Calu3 (cell line): ENCODE measurements around the gene CSF3R. TPM values are rescaled to one million over a fixed set of nuclear protein-coding genes. Genes with fewer than 3 reads are reported as not detected.

Experiments used
- BruUV-seq: library from RNA; stranded (reverse); fragments of 400-500 nt; replicated peaks from 2 replicates; lab custom pipeline; 2021; lab: Mats Ljungman, UMichigan
- CTCF ChIA-PET: fragments of 300-600 bp; sonication (Branson Sonifier 250); formaldehyde crosslinking; loops from one replicate; lab custom pipeline; 2022; ENCODE audit warnings: antibody characterized with exemption; lab: Charles Lee
- DNase-seq: peaks from one replicate; pipeline ENCODE4 v3.0.0; 2022
- H3K27ac Mint-ChIP-seq: one replicate; pipeline ENCODE4 v1.8.0; 2022; ENCODE audit warnings: mixed read lengths; ENCODE audit not compliant: unreplicated experiment
- H3K27me3 Mint-ChIP-seq: one replicate; pipeline ENCODE4 v1.8.0; 2022; ENCODE audit warnings: mixed read lengths; ENCODE audit not compliant: unreplicated experiment
- H3K36me3 Mint-ChIP-seq: one replicate; pipeline ENCODE4 v1.8.0; 2022; ENCODE audit warnings: mild to moderate bottlenecking, moderate library complexity, mixed read lengths; ENCODE audit not compliant: insufficient read depth, unreplicated experiment
- H3K4me1 Mint-ChIP-seq: one replicate; pipeline ENCODE4 v1.8.0; 2022; ENCODE audit warnings: mild to moderate bottlenecking, low read depth, mixed read lengths; ENCODE audit not compliant: unreplicated experiment
- H3K4me3 Mint-ChIP-seq: one replicate; pipeline ENCODE4 v1.8.0; 2022; ENCODE audit warnings: mild to moderate bottlenecking, low read depth, moderate library complexity, mixed read lengths; ENCODE audit not compliant: unreplicated experiment
- H3K9me3 Mint-ChIP-seq: one replicate; pipeline ENCODE4 v1.8.0; 2022; ENCODE audit warnings: low read depth, mixed read lengths; ENCODE audit not compliant: unreplicated experiment
- intact Hi-C: fragments of 100-400 bp; cut with micrococcal nuclease; formaldehyde crosslinking; loops from one replicate; pipeline ENCODE4 v1.10.0; 2022; ENCODE audit not compliant: unreplicated experiment
- total RNA-seq: library from RNA; stranded (reverse); gene quantifications from 2 replicates; pipeline ENCODE4 v1.2.3, GENCODE V29; 2022
- TF ChIP-seq, protein P1 (sequence below): fragments of 200-600 bp; IDR thresholded peaks from one replicate; pipeline ENCODE4 v1.8.0; 2022; ENCODE audit warnings: antibody characterized with exemption; ENCODE audit not compliant: unreplicated experiment

Gene CSF3R
- total RNA-seq, 1 experiment from 2014 or later = not detected

DNA sequence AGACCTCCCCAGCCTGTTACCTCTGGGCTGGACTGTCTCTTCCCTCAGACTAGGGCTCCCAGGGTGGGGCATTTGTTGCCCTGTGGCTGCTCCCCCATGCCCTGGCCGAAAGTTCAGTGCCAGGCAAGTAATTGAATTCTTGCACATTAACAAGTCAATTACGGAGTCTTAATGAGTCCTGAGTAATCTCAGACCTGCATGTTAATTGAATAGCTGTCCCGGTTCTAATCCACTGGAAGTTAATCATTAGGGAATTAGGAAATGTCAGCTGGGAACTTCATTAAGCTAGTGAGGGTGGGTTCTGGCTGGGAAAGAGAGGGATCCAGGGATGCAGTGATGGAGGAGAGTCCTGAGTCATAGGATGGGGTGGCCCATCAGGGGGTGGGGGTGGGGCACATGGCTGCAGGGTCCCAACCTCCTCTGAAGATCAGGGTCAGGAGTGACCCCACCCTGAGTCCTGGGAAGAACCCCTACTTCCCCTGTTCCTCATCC is 47.1 kb upstream of the CSF3R start:
- intact Hi-C loops = no loop called here
- no peaks in the 10 kb centered on the region for H3K9me3 Mint-ChIP-seq
- H3K4me3 Mint-ChIP-seq = no peak overlapping the region
- H3K27me3 Mint-ChIP-seq = peaks cover 81% of the 10 kb centered on the region
- H3K4me1 Mint-ChIP-seq = no peaks in the 10 kb centered on the region
- TF ChIP-seq, protein P1, sequence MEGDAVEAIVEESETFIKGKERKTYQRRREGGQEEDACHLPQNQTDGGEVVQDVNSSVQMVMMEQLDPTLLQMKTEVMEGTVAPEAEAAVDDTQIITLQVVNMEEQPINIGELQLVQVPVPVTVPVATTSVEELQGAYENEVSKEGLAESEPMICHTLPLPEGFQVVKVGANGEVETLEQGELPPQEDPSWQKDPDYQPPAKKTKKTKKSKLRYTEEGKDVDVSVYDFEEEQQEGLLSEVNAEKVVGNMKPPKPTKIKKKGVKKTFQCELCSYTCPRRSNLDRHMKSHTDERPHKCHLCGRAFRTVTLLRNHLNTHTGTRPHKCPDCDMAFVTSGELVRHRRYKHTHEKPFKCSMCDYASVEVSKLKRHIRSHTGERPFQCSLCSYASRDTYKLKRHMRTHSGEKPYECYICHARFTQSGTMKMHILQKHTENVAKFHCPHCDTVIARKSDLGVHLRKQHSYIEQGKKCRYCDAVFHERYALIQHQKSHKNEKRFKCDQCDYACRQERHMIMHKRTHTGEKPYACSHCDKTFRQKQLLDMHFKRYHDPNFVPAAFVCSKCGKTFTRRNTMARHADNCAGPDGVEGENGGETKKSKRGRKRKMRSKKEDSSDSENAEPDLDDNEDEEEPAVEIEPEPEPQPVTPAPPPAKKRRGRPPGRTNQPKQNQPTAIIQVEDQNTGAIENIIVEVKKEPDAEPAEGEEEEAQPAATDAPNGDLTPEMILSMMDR = no peak
- no peak overlapping the region for H3K27ac Mint-ChIP-seq
- no TSS peak for BruUV-seq
- H3K36me3 Mint-ChIP-seq = no peaks in the 10 kb centered on the region
- CTCF ChIA-PET = interaction anchor here (0.6 kb wide), 1 partner anchor 21 kb away, joined by 3 read pairs; no protein-coding TSS in a partner anchor
- DNase-seq = no peak

DNA sequence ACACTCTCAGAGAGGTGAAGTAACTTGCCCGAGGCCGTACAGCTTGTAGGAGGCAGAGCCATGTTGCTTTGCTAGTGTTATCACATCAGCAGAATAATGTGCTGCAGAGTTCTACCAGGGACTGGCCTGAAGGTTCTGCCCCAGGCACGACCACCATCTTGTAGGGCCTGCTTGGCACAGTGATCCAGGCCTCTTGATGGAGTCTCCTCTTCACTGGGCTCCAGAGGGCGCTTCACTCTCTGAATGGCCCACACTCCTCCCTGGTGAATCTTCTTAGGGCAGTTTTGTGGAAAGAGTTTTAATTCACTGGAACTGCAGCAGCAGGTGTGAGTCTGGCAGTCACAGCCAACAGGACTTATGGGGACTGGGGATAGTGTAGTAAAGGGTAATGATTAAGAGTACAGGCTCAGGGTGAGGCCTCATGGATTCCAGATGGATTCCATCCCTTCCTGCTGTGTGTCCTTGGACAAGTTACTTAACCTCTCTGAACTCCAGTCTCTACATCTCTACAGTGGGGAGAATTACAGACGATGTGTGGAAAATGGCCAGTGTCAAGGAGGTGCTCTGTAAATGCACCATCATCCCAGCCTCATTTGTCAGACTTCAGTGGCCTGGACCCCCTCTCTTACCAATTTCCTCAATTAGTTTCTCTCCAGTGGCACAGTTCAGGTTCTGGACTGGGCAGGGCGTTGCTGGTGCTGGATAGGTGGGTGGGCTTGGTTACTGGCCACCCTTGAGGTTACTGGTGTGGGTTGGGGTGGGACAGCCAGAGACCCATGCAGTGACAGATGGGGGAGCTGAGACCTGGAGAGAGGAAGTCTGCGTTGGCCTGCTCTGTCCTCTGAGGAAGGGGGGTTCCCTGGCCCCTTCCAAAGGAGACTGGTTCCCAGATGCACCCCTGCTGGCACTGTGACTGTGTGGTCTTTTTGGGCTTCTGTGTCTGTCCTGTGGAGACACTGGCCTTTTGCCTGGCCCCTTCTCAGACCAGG is 45.9 kb upstream of the CSF3R start:
- Mint-ChIP-seq H3K36me3 (no peaks in the 10 kb centered on the region), H3K4me1 (no peaks in the 10 kb centered on the region), H3K4me3 (no peak overlapping the region), H3K27me3 (peaks cover 81% of the 10 kb centered on the region), H3K27ac (no peak overlapping the region), H3K9me3 (no peaks in the 10 kb centered on the region)
- TF ChIP-seq, protein P1 = no peak
- BruUV-seq = no TSS peak
- CTCF ChIA-PET = no interaction called here
- DNase-seq = no peak
- intact Hi-C loops = no loop called here

DNA sequence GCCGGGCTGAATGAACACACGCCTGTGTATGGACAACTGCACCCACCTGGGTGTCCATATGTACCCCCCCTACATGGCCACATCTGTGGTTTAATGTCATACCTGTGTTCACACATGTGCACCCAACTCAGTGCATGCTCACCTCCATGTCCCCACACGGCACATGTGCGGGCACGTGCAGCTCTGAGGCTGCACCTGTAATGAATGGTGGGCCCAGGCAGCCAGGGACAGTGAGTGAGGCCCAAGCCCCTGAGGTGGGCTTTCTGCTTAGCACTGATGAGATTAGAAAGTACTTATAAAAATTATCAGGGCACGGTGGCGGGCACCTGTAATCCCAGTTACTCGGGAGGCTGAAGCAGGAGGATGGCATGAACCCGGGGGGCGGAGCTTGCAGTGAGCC is 42.5 kb upstream of the CSF3R start:
- Mint-ChIP-seq H3K27me3 (peaks cover 85% of the 10 kb centered on the region), H3K4me3 (no peak overlapping the region), H3K27ac (no peak overlapping the region), H3K4me1 (no peaks in the 10 kb centered on the region), H3K36me3 (no peaks in the 10 kb centered on the region), H3K9me3 (no peaks in the 10 kb centered on the region)
- intact Hi-C loops = no loop called here
- CTCF ChIA-PET = no interaction called here
- BruUV-seq = no TSS peak
- DNase-seq = no peak
- TF ChIP-seq, protein P1 = no peak

DNA sequence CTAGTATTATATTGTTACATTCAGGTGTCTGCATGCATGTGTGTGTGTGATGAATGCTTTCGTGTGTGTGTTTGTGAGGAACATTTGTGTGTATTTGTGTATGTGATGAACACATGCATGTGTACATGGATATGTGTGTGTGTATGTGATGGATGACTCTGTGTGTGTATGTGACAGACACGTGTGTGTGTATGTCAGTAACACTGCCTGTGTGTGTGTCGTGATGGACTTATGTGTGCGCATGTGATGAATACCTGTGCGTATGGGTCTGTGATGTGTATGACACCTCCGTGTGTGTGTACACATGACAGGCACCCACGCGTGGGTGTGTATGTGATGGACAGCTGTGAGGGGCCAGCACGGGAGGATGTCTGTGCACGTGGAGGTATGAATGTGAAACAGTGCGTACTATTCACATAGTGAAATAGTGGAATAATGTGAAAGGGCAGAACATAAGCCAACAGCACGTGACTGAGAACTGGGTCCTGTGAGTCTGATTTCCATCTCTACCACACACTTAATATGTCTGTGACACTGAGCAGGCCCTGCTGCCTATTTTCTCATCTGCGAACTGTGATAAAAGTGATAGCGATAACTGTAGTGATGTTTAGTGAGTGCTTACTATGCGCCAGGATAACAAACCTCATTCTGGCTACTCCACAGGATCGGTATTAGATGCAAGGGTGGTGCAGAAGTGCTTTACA is 41.8 kb upstream of the CSF3R start:
- no peaks in the 10 kb centered on the region for H3K9me3 Mint-ChIP-seq
- H3K4me3 Mint-ChIP-seq = no peak overlapping the region
- no peaks in the 10 kb centered on the region for H3K4me1 Mint-ChIP-seq
- intact Hi-C loops = no loop called here
- no TSS peak for BruUV-seq
- no peak overlapping the region for H3K27ac Mint-ChIP-seq
- no peak for DNase-seq
- CTCF ChIA-PET = no interaction called here
- H3K27me3 Mint-ChIP-seq = peaks cover 85% of the 10 kb centered on the region
- TF ChIP-seq, protein P1 = no peak
- H3K36me3 Mint-ChIP-seq = no peaks in the 10 kb centered on the region
